Muscle layer of colon (tissue), 2 donors: ENCODE measurements around the gene KRTAP10-12.
"Not testable (repeated sequence)": the region's sequence is repeated elsewhere in the genome, so short reads cannot be mapped to it uniquely, and the experiment has no call there.

Experiments used
- H3K27ac ChIP-seq: one replicate; pipeline ENCODE4 v1.7.0; 2013; ENCODE audit warnings: low read depth, mild to moderate bottlenecking, low read length, moderate library complexity
- H3K27me3 ChIP-seq, 2 donors: one replicate each; pipeline ENCODE4 v1.7.0; 2013; ENCODE audit warnings: low read length in 2 of 2, mild to moderate bottlenecking in 2 of 2; ENCODE audit not compliant: insufficient read depth in 2 of 2, control insufficient read depth in 1 of 2
- H3K36me3 ChIP-seq: one replicate; pipeline ENCODE4 v1.7.0; 2013; ENCODE audit warnings: mild to moderate bottlenecking, low read length; ENCODE audit not compliant: insufficient read depth
- H3K4me1 ChIP-seq: one replicate; pipeline ENCODE4 v1.7.0; 2013; ENCODE audit warnings: mild to moderate bottlenecking, low read length; ENCODE audit not compliant: insufficient read depth
- H3K4me3 ChIP-seq, 2 donors: one replicate each; pipeline ENCODE4 v1.7.0; 2013; ENCODE audit warnings: low read length in 2 of 2, low read depth in 1 of 2, mild to moderate bottlenecking in 1 of 2, moderate library complexity in 1 of 2
- H3K9ac ChIP-seq: one replicate; pipeline ENCODE4 v1.7.0; 2013; ENCODE audit warnings: low read length
- H3K9me3 ChIP-seq: one replicate; pipeline ENCODE4 v1.7.0; 2013; ENCODE audit warnings: mild to moderate bottlenecking, low read length
- donor health status: abdominal sarcoma.
- donor health status: Adenocarcinoma of cecum.

KRTAP10-12 gene

DNA sequence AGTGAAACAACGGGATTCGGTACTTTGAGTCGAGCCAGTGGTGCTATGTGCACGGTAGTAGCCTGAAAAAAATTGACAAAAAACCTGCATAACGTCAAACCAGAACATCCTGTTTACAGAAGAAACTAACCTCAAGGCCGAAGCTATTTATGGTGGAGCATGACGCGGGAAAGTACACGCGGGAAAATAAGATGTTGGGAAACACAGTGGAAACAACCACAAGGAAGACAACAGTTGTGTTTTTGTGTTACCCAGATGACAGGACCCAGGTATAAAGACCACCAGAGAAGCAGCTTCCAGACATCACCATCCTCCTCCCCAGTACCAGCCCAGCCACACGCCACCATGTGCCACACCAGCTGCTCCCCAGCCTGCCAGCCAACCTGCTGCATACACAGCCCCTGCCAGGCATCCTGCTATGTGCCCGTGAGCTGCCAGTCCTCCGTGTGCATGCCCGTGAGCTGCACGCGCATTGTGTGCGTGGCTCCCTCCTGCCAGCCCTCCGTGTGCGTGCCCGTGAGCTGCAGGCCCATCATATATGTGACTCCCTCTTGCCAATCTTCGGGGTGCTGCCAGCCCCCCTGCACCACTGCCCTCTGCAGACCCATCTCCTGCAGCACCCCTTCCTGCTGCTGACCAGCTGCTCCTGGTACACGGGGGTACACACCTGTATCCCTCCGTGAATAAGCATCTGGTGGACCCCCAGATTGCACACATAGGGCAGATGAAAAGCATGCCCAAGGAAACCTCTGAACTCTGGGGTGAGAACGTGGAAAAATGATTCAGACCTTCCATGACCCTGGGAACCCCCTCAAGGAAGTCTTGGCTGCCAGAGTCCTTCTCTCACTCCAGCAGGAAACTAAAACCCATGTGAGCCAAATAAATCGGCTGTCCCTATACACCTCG lies 39.1 kb upstream of the KRTAP10-12 start, which contains the start of gene KRTAP12-3:
Gene KRTAP12-3 (plus strand): TSS at position 298 of the 906 bp plus-strand sequence. CDS start 48 bp downstream, at position 346.
- Histone ChIP-seq H3K4me3 (no peak within 1 kb of the TSS), H3K4me1 (no peaks in the 10 kb centered on the region), H3K9ac (no peak within 1 kb of the TSS), H3K27ac (no peak within 1 kb of the TSS), H3K9me3 (peaks cover 3% of the 10 kb centered on the region), H3K27me3 (peaks cover 0 to 10% of the 10 kb centered on the region in 2 donors), H3K36me3 (no peaks in the 10 kb centered on the region)

DNA sequence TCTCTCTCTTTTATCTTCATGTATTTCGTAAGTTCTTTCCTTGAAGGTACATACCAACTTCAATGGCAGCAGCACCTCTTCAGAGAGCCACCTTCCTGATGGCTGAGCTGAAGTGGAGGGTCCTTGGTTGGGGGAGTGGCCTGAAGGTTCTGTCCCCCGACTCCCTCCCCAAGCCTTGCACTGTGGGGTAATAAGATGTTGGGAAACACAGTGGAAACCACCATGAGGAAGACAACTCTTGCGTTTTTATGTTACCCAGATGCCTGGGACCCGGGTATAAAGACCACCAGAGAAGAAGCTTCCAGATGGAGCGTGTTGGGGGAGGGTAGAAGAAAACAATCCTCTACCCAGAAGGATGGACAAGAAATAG lies 38.4 kb upstream of the KRTAP10-12 start:
- Histone ChIP-seq H3K9ac (no peak overlapping the region), H3K36me3 (no peaks in the 10 kb centered on the region), H3K27ac (no peak overlapping the region), H3K27me3 (peaks cover 0 to 10% of the 10 kb centered on the region in 2 donors), H3K9me3 (peaks cover 3% of the 10 kb centered on the region), H3K4me3 (no peak overlapping the region), H3K4me1 (no peaks in the 10 kb centered on the region)

DNA sequence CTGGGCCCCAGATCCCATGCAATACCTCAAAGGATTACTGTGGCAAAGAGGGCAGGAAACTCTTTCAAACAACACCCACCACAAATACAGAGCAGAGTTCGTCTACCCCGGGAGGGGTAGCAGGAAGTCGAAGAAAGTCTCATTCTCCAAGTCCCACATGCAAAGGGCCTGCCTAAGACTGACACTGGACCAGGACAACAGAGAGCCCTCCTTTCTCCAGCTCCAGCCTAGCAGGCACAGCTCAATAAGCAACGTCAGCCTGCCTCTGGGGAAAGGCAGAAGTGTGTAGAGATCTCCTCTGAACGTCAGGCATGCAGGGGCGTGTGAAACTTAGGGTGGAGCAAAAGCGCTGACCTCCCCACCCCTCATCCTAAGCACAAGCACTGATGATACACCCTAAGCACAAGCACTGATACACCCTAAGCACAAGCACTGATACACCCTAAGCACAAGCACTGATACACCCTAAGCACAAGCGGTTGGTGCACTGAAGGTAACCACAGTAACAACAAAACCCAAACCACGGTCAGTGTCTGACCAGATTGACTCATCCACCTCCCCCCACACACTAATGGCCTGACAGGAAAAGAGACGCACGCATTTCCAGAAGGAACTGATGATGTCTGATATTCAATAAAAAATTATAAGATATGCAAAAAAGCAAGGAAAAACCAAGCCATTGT lies 37.9 kb upstream of the KRTAP10-12 start:
- no peak overlapping the region for H3K27ac ChIP-seq
- no peak overlapping the region for H3K9ac ChIP-seq
- H3K36me3 ChIP-seq: no peaks in the 10 kb centered on the region
- H3K4me1 ChIP-seq: no peaks in the 10 kb centered on the region
- peaks cover 0 to 7% of the 10 kb centered on the region in 2 donors for H3K27me3 ChIP-seq
- H3K4me3 ChIP-seq: no peak overlapping the region
- H3K9me3 ChIP-seq: peaks cover 3% of the 10 kb centered on the region

DNA sequence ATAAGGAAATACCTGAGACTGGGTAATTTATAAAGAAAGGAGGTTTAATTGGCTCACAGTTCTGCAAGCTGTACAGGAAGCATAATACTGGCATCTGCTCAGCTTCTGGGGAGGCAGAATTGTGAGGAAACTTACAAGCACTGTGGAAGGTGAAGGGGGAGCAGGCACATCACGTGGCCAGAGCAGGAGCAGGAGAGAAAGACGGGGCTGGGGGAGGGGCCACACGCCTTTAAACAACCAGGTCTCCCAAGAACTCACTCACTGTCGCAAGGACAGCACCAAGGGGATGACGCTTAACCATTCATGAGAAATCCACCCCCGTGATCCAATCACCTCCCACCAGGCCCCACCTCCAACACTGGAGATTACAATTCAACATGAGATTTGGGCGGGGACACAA lies 35.4 kb upstream of the KRTAP10-12 start:
- H3K9ac ChIP-seq, H3K27ac ChIP-seq, H3K9me3 ChIP-seq, H3K36me3 ChIP-seq, H3K27me3 ChIP-seq, H3K4me3 ChIP-seq, H3K4me1 ChIP-seq: not testable (repeated sequence)

DNA sequence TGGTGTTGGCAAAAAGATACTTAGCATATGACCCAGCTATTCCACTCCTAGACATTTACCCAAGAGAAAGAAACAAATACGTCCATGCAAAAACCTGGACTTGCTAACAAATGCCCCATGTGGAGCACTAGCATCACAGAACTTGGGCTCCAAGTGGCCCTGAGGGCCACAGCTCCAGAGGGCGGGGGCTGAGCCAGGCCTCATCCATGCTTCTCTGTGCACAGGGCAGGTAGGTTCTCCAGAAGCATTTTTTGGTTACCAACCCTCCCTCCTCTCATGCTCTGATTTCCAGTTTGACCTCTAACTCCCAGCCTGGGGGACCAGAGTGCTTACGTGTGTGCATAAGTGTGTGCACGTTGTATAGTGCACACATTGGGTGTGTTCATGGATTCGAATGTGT lies 32.3 kb upstream of the KRTAP10-12 start:
- H3K9me3 ChIP-seq: no peaks in the 10 kb centered on the region
- H3K9ac ChIP-seq: no peak overlapping the region
- H3K27me3 ChIP-seq: peaks cover 0 to 5% of the 10 kb centered on the region in 2 donors
- no peaks in the 10 kb centered on the region for H3K4me1 ChIP-seq
- H3K36me3 ChIP-seq: no peaks in the 10 kb centered on the region
- no peak overlapping the region for H3K27ac ChIP-seq
- no peak overlapping the region for H3K4me3 ChIP-seq

DNA sequence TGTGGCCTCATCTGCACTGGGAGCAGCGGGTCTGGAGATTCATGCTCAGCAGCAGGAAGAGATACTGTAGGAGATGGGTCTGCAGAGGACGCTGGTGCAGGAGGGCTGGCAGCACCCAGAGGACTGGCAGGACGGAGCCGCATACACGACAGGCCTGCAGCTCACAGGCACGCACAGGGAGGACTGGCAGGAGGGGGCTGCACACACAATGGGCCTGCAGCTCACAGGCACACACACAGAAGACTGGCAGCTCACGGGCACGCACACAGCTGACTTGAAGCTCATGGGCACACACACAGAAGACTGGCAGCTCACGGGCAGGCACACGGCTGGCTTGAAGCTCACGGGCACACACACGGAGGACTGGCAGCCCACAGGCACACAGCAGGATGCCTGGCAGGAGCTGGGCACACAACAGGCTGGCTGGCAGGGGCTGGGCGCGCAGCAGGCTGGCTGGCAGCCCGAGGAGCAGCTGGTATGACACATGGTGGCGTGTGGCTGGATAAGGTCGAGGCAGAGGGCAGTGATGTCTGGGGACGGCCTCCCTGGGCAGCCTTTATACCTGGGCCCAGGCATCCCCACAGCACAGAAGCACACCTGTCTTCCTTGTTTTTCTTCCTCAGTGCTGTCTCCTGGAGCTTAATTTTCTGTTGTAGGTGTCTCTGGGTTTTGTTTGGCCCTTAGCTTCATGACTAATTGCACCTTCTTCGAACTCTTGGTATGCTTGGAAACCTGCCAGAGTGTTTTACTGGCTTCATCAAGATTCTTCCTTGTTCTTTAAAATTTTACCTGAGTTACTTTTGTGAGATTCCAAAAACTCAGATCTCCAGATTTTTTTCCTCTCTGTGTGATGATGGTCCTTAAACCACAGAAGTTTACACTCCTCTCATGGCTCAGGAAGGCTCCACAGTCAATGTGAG lies 30.3 kb upstream of the KRTAP10-12 start, which contains the start of gene KRTAP12-2:
Gene KRTAP12-2 (minus strand): TSS at position 527 of the 920 bp plus-strand sequence. CDS start 41 bp downstream, at position 486.
- H3K4me1 ChIP-seq: no peaks in the 10 kb centered on the region
- no peak within 1 kb of the TSS for H3K27ac ChIP-seq
- peaks cover 0 to 5% of the 10 kb centered on the region in 2 donors for H3K27me3 ChIP-seq
- H3K9me3 ChIP-seq: no peaks in the 10 kb centered on the region
- no peak within 1 kb of the TSS for H3K9ac ChIP-seq
- no peaks in the 10 kb centered on the region for H3K36me3 ChIP-seq
- no peak within 1 kb of the TSS for H3K4me3 ChIP-seq

DNA sequence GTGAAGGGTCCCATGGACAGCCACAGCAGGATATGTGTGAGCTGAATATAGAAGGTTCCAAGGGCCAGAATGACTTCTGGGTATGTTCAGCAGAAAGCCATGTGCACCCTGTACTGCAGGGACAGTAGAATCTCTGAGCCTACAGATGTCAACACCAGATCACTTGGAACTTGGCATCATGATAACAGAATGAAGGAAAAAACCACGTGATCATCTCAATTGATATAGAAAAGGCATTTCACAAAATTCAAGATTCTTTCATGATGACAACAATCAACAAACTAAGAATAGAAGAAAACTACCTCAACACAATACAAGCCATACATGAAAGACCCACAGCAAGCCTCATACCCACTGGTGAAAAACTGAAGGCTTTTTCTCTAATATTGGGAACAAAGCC lies 29.4 kb upstream of the KRTAP10-12 start:
- Histone ChIP-seq H3K27me3 (peaks cover 0 to 5% of the 10 kb centered on the region in 2 donors), H3K4me3 (no peak overlapping the region), H3K27ac (no peak overlapping the region), H3K4me1 (no peaks in the 10 kb centered on the region), H3K9me3 (no peaks in the 10 kb centered on the region), H3K36me3 (no peaks in the 10 kb centered on the region), H3K9ac (no peak overlapping the region)

DNA sequence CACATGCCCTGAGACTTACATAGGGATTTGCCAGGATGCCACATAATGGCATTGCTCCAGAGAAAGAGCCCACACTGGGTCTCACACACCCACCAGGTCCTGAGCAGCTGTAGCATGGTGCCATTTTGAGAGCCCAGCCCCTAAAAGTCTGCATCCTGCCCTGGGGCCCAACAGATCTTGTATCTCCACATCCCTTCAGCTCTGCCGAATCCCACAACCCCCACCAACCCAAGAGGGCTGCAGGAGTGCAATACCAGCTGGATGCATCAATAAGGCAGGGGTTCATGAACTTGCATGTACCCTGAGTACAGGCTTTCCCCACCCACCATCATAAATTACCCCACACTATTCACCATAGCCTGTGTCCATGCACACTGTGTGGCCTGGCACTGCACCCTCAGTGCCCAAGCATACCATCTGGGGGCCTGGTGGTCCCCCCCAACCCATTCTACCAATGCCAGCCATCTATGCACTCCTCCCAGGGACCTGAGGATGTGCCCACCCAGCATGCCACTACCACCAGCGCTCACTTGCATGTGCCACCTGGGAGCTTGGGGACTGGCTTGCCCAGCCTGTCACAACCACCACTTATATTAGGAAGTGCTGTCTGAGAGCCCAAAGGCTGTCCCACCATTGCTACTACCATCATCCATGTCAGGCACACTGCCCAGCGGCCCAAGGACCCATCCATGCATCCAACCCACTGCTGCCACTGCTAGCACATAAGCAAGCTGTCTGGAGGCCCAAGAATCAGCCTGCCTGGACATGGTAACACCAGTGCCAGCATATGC lies 26.1 kb upstream of the KRTAP10-12 start:
- H3K4me1 ChIP-seq: no peaks in the 10 kb centered on the region
- H3K9me3 ChIP-seq: no peaks in the 10 kb centered on the region
- no peaks in the 10 kb centered on the region for H3K27me3 ChIP-seq
- no peaks in the 10 kb centered on the region for H3K36me3 ChIP-seq
- no peak overlapping the region for H3K4me3 ChIP-seq
- H3K27ac ChIP-seq: no peak overlapping the region
- no peak overlapping the region for H3K9ac ChIP-seq

DNA sequence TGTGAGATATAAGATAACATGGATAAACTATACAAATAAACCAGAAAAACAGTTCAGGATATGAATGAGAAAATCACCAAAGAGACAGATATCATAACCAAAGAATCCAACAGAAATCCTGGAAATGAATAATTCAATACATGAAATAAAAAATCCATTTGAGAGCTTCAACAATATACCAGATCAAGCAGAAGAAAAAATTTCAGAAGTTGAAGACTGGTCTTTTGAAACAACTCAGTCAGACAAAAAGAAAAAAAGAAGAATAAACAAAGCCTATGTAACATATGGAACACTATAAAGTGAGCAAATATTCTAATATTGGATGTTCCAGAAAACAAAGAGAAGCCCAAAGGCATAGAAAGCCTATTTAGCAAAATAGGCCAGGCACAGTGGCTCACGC lies 25.1 kb upstream of the KRTAP10-12 start:
- Histone ChIP-seq H3K9ac (no peak overlapping the region), H3K4me3 (no peak overlapping the region), H3K27ac (no peak overlapping the region), H3K9me3 (no peaks in the 10 kb centered on the region), H3K36me3 (no peaks in the 10 kb centered on the region), H3K27me3 (no peaks in the 10 kb centered on the region), H3K4me1 (no peaks in the 10 kb centered on the region)

DNA sequence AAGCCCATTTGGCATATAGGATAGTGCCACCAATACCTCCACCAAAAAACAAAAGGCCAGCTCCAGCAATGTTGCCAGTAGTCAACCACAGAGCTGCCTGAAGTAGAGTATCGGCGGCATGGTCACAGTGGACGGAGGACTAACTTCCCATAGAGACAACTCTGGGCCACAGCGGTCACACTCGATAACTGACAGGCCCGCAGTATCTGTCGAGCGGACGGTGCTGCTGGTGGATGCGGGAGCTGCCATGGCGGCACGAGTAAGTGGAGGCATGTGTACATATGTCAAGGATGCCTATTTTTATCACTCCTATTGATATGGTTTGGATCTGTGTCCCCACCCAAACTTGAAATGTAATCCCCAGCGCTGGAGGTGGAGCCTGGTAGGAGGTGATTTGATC lies 19.1 kb upstream of the KRTAP10-12 start:
- H3K27me3 ChIP-seq: no peaks in the 10 kb centered on the region
- no peak overlapping the region for H3K4me3 ChIP-seq
- no peak overlapping the region for H3K27ac ChIP-seq
- H3K9ac ChIP-seq: no peak overlapping the region
- H3K9me3 ChIP-seq: no peaks in the 10 kb centered on the region
- no peaks in the 10 kb centered on the region for H3K4me1 ChIP-seq
- no peaks in the 10 kb centered on the region for H3K36me3 ChIP-seq
